Measurements from ENCODE around the gene GLUD1.
"Not testable (repeated sequence)": the region's sequence is repeated elsewhere in the genome, so short reads cannot be mapped to it uniquely, and the experiment has no call there.

The GLUD1 gene

DNA sequence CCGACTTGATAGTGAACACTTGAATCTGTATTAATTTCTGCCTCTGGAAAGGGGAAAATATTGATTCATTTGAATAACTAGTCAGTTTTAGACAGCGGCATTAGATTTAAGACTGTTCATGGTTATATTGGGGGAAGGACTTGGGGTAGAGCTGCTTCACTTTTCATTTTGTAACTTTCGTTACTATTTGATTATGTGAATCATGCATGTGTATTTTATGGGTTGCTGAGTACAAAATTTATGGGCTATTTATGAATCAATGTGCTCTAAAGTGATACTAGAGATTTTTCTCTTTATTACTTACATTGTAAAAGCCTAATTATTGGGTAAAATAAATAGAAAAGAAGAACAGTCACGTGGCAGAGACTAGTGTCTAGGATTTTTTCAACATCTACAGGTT lies 4.9 kb downstream of the GLUD1 start:
- DNase-seq (ENCODE audit: extremely low read depth, low read depth) = no peak

DNA sequence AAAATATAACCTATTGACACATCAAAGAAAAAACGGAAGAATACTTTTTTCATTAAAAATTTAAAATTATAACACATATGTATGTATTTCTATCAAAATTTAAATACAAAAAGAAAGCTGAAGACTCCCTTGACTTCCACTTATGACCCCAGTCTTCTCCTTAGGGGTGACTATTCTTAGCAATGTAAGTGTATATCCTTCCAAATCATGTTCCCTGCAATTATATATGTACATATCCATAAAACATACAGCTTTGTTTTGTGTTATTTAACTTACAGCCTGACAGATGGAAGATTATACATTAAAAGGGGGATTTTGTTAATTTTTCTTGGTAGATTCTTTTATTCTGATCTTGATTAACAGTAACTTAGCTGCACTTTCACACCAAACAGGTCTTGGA lies 9.1 kb downstream of the GLUD1 start:
- no peak for DNase-seq (ENCODE audit: extremely low read depth, low read depth)

More for the DNA sequence above, 4.9 kb downstream of the GLUD1 start:
- TF ChIP-seq CTCF (IDR thresholded peaks at IDR 0.05; ENCODE audit: low read depth, low read length) = no peak

GRCh38 chr10:87084291-87084782 lies 10.3 kb downstream of the GLUD1 start:
- DNase-seq (ENCODE audit: extremely low read depth, low read depth) = not testable (repeated sequence)

More for the DNA sequence above, 9.1 kb downstream of the GLUD1 start:
- no peak for TF ChIP-seq CTCF (IDR thresholded peaks at IDR 0.05; ENCODE audit: low read depth, low read length)

DNA sequence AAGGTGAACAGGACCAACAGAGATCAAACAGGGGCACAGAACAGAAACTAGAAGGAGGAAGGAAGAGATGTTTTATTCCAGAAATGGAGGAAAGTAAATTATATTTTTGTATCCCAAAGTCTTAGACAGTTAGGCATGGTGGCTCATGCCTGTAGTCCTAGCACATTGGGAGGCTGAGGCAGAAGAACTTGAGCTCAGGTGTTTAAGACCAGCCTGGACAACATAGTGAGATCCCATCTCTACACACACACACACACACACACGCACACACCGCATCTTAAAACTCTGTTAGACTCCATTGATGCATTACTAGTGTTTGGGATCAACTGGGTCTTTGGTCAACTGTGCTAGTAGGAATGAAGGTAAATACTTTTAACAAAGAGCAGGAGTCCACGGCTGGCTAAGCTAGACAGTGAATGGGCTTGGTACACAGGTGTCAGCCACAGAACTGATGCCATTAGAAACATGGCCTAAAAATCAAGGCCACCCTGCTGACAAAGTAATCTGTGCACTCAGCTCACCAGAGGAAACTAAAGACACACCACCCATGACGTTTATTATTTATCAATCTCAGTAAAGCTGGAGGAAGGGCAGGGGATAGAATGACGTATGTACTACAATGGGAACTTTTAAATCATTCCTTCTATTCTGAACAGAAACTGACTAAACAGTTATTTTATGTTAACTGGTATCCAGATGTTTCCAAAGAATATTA lies 10.9 kb downstream of the GLUD1 start:
- not testable (repeated sequence) for DNase-seq (ENCODE audit: extremely low read depth, low read depth)

DNA sequence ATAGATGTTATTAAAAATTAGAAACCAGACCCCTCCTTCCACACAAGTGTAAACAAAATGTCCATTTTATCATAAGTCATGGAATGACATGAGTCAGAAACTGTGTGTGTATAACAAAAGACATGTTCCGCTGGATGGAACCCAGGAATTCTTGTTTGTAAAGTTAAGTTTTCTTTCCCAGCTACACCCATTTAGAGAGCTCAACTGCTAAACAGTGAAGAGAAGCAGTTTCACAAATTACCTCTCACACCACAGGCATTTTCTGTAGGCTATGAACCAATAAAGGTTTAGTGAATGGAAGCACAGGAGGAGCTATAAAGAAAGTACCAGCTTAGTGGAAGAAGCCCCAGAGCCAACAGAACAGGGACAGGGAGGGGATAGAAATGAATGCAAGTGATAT lies 12.4 kb downstream of the GLUD1 start:
- not testable (repeated sequence) for DNase-seq (ENCODE audit: extremely low read depth, low read depth)

- DNase-seq (ENCODE audit: extremely low read depth, low read depth) = not testable (repeated sequence)
Observed at GRCh38 chr10:87081574-87081973, 13.1 kb downstream of the GLUD1 start.

GRCh38 chr10:87080621-87081020 lies 14.0 kb downstream of the GLUD1 start:
- not testable (repeated sequence) for DNase-seq (ENCODE audit: extremely low read depth, low read depth)

DNA sequence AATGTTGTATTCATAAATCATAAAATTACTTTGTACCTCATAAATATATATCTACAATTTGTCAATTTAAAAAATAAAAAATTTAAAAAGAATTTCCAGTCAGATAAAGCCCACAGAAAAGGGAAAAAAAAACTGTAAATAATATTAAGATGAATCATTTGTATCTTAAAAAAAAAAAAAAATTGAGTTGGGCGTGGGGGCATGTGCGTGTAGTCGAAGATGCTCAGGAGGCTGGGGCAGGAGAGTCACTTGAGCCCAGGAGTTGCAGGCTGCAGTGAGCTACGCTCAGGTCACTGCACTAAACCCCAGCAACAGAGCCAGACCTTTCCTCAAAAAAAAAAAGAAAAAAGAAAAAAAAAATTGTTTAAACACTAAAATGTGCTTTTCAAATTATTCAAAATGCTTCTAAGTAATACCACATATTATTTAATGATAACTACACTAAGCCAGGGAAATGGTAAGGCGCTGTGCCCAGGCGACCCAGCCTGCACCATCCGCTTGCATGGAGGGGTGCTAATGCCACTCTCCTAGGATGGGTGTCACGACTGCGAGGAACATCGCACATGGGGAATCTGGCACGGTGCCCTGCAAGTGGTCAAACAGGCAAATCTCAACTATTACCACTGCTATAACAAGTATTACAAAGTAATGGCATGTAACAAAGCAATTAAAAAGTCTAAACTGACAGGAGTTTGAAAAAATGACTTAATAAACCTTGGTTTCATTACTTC lies 15.4 kb downstream of the GLUD1 start:
- no peak for DNase-seq (ENCODE audit: extremely low read depth, low read depth)
- TF ChIP-seq CTCF (IDR thresholded peaks at IDR 0.05; ENCODE audit: low read depth, low read length) = no peak

DNA sequence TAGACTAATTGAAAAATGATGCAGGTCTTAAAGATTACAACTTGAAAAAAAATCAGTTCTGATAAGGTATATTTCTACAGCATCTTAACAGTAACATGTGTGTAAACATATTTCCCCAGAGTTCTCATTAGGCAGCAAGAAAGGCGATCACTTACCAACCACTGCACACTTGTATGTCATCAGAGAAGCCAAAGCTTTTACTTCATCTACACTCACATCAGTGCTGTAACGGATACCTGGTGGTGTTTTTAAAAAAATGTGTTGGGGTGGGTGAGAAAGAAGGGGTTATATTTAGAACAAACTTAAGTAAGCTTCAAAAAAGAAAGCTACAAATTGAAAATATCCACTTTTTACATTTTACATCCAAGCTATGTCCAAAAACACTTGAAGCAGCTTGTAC lies 18.2 kb downstream of the GLUD1 start:
- DNase-seq (ENCODE audit: extremely low read depth, low read depth) = not testable (repeated sequence)

- DNase-seq (ENCODE audit: extremely low read depth, low read depth) = no peak
- no peak for TF ChIP-seq CTCF (IDR thresholded peaks at IDR 0.05; ENCODE audit: low read depth, low read length)
Observed at GRCh38 chr10:87072449-87072848, 22.2 kb downstream of the GLUD1 start.

Data from AG09319 (cell line).